WERI-Rb-1 (cell line): ENCODE data around the gene SEC14L3.
"Not testable (repeated sequence)": the region's sequence is repeated elsewhere in the genome, so short reads cannot be mapped to it uniquely, and the experiment has no call there.

Source experiments
- DNase-seq: peaks from one replicate; pipeline ENCODE4 v3.0.0-alpha.2; 2020
- H3K27ac ChIP-seq: fragments of 250-450 bp; sonication (Bioruptor Pico); 2 replicates; pipeline ENCODE4 v1.5.1; 2020; ENCODE audit warnings: mild to moderate bottlenecking, moderate library complexity
- H3K27me3 ChIP-seq: fragments of 250-450 bp; sonication (Bioruptor Pico); 2 replicates; pipeline ENCODE4 v1.5.1; 2021; ENCODE audit warnings: mild to moderate bottlenecking, low read depth, moderate library complexity; ENCODE audit not compliant: insufficient read depth, severe bottlenecking
- H3K36me3 ChIP-seq: fragments of 250-450 bp; sonication (Bioruptor Pico); 2 replicates; pipeline ENCODE4 v1.5.1; 2020; ENCODE audit warnings: mild to moderate bottlenecking, moderate library complexity
- H3K4me3 ChIP-seq: 2 replicates; pipeline ENCODE4 v1.5.1; 2011; ENCODE audit warnings: low read depth, mild to moderate bottlenecking, control low read depth, low read length
- H3K9me3 ChIP-seq: fragments of 250-450 bp; sonication (Bioruptor Pico); 2 replicates; pipeline ENCODE4 v1.5.1; 2021; ENCODE audit warnings: mild to moderate bottlenecking, moderate library complexity; ENCODE audit not compliant: severe bottlenecking
- TF ChIP-seq, protein P1 (sequence below): IDR thresholded peaks from 2 replicates; pipeline ENCODE4 v1.5.1; 2011; ENCODE audit warnings: low read depth, mild to moderate bottlenecking, control low read depth, inconsistent platforms, low read length

The SEC14L3 gene

DNA sequence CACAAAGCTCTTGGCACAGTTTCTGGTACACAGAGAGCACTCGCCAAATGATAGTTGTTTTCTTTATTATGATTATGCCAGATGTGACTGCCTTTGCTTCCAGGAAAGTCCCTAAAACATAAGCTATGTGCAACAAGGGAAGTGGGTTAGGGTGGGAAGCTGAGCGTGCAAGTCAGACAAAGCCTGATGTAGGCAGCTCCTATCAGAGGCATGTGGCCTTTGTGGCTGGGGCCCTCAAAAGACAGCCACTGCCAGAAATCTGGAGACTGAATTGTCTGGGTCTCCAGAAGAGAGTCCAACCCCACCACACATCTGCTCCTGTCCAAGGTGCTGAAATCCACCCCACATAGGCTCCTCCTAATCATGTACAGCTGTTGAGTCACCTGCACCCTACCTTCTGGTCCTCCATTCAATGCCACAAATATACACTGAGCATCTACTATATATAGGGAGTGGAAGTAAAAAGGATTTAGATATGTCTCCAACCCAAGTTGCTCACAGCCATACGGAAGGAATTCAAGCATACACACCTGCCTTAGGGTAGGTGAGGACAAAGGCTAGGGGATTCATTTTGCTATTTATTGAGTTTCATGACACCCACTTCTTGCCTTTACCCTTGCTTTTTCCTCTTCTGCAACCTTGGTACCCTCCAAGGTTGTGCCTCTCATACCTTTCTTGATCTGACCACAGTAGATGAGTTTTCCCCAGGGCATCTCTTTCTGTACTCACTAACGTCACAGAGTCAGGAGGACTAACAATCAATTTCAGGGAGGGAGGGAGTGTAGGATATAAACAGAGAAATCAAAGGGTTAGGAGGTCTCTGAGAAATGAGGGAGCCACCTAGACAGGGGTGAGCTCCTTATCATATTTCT is 12.4 kb downstream of the SEC14L3 start:
- TF ChIP-seq, protein P1, sequence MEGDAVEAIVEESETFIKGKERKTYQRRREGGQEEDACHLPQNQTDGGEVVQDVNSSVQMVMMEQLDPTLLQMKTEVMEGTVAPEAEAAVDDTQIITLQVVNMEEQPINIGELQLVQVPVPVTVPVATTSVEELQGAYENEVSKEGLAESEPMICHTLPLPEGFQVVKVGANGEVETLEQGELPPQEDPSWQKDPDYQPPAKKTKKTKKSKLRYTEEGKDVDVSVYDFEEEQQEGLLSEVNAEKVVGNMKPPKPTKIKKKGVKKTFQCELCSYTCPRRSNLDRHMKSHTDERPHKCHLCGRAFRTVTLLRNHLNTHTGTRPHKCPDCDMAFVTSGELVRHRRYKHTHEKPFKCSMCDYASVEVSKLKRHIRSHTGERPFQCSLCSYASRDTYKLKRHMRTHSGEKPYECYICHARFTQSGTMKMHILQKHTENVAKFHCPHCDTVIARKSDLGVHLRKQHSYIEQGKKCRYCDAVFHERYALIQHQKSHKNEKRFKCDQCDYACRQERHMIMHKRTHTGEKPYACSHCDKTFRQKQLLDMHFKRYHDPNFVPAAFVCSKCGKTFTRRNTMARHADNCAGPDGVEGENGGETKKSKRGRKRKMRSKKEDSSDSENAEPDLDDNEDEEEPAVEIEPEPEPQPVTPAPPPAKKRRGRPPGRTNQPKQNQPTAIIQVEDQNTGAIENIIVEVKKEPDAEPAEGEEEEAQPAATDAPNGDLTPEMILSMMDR, result no peak
- Histone ChIP-seq H3K4me3 (no peak overlapping the region), H3K27me3 (no peaks in the 10 kb centered on the region), H3K9me3 (no peaks in the 10 kb centered on the region), H3K27ac (no peak overlapping the region), H3K36me3 (no peaks in the 10 kb centered on the region)
- DNase-seq, result no peak

DNA sequence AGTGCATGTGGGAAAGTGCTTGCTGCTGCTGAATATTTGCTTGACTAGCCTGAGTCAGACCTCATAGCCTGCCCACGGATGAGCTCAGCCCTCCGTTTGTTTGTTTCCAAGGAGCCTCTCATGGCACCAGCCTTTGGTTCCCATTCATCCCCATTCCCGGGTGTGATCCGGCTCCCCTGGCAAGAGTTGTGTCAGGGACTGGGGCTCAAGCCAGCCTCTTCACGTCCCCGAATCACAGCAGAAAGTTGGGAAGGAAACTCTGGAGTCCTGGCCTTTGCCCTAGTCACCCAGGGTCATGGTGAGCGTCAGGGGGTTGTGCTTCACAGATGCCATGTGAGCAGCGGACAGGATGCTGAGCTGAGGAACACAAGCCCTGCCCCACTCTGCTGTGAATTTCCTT is 13.8 kb downstream of the SEC14L3 start:
- no peak for DNase-seq
- TF ChIP-seq, protein P1, result no peak

DNA sequence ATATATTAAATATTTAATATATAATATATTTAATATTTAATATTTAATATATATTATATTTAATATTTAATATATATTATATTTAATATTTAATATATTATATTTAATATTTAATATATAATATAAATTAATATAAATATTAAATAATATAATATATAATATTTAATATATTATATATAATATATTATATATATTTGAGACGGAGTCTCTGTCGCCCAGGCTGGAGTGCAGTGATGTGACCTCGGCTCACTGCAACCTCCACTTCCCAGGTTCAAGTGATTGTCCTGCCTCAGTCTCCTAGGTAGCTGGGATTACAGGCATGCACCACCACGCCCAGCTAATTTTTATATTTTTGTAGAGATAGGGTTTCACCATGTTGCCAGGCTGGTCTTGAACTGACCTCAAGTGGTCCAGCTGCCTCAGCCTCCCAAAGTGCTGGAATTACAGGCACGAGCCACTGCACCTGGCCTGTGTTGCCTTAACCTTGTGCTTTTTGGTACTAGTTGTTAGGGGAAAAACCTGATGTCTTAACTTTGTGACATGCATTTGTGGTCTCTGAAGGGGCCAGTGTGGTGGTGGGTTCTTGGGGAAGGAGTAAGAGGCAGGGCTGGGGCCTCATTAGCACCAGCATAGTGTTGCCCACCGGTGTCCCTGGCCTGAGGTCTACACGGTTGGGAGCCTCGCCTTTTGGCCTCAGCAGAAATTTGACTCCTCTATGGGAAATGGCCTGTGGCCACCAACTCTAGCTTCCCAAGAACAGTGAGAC is 16.6 kb downstream of the SEC14L3 start:
- Histone ChIP-seq H3K36me3 (no peaks in the 10 kb centered on the region), H3K4me3 (no peak overlapping the region), H3K9me3 (no peaks in the 10 kb centered on the region), H3K27ac (no peak overlapping the region), H3K27me3 (no peaks in the 10 kb centered on the region)
- DNase-seq, result no peak
- TF ChIP-seq, protein P1, result no peak

More for the DNA sequence above, 13.8 kb downstream of the SEC14L3 start:
- Histone ChIP-seq H3K4me3 (no peak overlapping the region), H3K27me3 (no peaks in the 10 kb centered on the region), H3K36me3 (no peaks in the 10 kb centered on the region), H3K9me3 (no peaks in the 10 kb centered on the region), H3K27ac (no peak overlapping the region)

DNA sequence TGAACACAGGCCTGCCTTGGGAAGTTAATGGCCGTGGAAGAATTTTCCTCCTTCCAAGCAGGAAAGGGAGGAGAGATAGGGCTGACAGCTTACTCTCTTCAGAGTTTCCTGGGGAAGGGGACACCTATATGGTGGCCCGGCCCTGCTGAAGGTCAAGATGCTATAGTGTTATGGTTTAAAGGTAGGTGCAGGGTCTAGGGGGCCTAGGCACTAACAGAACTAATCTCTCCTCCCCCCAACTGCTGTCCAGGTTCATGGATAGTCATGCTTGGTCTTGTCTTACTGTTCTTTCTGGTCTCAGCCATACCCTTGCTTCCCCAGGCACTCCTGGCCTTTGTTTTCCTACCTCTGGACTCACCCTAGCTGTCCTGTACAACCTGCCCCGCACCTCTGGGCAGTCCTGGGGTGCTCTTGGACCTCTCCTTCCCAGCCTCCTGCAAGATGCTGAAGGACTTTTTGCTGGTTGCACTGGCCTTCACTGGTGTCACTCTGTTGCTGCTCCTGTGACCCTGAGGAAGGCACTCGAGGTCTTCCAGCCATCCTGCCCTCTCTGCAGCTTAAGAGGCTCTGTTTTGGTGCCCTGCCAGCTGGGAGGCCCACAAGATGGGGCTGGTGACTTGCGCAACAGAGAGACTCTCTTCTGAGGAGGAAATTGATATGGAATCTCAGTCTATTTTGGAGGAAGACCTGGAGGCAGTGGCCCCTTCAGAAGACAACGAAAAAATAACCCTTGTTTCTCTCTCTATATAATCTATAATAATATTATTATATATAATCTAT is 17.9 kb downstream of the SEC14L3 start:
- DNase-seq, result peak; percentile 47
- TF ChIP-seq, protein P1, result peak; percentile 44
- no peaks in the 10 kb centered on the region for H3K27me3 ChIP-seq
- H3K27ac ChIP-seq, result no peak overlapping the region
- no peaks in the 10 kb centered on the region for H3K9me3 ChIP-seq
- H3K36me3 ChIP-seq, result no peaks in the 10 kb centered on the region
- H3K4me3 ChIP-seq, result no peak overlapping the region

DNA sequence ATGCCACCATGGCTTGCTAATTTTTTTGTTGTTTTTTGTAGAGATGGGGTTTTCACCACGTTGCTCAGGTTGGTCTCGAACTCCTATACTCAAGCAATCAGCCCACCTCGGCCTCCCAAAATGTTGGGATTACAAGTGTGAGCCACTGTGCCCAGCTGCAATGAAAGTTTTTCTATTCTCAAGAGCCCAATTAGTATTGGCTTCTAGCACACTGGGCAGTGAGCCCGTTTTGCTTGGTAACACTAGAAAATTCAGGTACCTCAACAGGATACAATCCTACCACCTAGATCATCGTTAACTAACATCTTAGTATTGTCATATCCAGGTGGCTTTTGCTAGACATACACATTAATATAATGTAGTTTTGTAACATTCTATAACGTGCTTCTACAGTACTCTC is 19.0 kb downstream of the SEC14L3 start:
- no peak overlapping the region for H3K27ac ChIP-seq
- TF ChIP-seq, protein P1, result no peak
- no peak overlapping the region for H3K4me3 ChIP-seq
- no peak for DNase-seq
- no peaks in the 10 kb centered on the region for H3K36me3 ChIP-seq
- H3K9me3 ChIP-seq, result no peaks in the 10 kb centered on the region
- H3K27me3 ChIP-seq, result no peaks in the 10 kb centered on the region

DNA sequence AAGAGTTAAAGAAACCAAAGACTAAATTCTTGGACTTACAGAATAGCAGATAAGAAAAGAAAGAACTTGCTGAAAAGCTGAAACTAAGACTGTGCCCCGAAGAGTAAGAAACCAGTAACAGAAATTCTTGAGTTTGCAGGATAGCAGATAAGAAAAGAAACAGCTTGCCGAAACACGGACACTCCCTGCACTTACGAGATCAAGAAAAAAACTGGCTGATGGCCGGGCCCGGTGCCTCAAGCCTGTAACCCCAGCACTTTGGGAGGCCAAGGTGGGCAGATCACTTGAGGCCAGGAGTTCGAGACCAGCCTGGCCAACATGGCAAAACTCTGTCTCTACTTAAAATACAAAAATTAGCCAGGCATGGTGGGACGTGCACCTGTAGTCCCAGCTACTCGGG is 20.3 kb downstream of the SEC14L3 start:
- not testable (repeated sequence) for H3K4me3 ChIP-seq, H3K36me3 ChIP-seq, H3K9me3 ChIP-seq, DNase-seq, H3K27me3 ChIP-seq, H3K27ac ChIP-seq
